ENCODE data around the gene MIA. TPM values are rescaled to one million over a fixed set of nuclear protein-coding genes. Genes with fewer than 3 reads are reported as not detected.
"Not testable (repeated sequence)": the region's sequence is repeated elsewhere in the genome, so short reads cannot be mapped to it uniquely, and the experiment has no call there.

The MIA gene
- total RNA-seq, 2 experiments from 2014 or later: 1.00 TPM; not detected in 1

DNA sequence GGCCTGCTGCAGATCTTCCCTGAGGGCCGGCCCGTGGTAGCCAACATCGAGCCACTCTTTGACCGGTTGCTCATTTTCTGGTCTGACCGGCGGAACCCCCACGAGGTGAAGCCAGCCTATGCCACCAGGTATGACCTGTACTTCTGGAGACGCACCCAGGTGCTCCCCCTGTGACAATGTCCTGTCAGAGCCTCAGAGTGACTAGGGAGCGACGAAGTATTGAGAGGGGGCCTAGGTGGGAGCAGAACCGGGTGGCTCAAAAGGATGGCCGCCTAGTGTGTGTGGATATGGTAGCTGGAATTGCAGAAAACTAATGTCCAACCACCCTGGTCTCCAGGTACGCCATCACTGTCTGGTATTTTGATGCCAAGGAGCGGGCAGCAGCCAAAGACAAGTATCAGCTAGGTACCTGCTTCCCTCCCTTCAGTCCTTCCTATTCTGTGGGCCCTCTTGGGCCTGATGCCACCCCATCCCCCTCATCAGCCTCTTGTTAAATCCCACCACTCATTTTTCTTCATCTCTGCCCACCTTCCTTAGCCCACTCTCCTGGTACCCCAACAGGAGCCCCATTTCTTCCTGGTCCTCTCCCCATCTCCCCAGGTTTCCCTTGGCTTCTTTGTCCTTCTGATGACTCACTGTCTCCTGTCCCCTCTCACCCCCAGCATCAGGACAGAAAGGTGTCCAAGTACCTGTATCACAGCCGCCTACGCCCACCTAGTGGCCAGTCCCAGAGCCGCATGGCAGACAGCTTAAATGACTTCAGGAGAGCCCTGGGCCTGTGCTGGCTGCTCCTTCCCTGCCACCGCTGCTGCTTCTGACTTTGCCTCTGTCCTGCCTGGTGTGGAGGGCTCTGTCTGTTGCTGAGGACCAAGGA, 32.1 kb downstream of the MIA start:
- Mint-ChIP-seq H3K36me3 (peaks cover 32% of the 10 kb centered on the region), H3K4me3 (peak overlapping the region; percentile 67), H3K27ac (peak overlapping the region; percentile 89), H3K9me3 (no peaks in the 10 kb centered on the region), H3K27me3 (no peaks in the 10 kb centered on the region), H3K4me1 (ENCODE audit: low read depth) (peaks cover 75% of the 10 kb centered on the region)
- POLR2A ChIA-PET: interaction anchor here (1.0 to 3.3 kb wide), 5 partner anchors 29 to 144 kb away, joined by 5 to 17 read pairs (median 7); partner anchors contain the start of genes ACTMAP and RAB4B
- DNase-seq: no peak
- CTCF ChIA-PET: interaction anchor here (1.0 to 5.8 kb wide), 17 partner anchors 9 to 149 kb away, joined by 3 to 58 read pairs (median 7); partner anchors contain the start of genes ACTMAP, COQ8B, ITPKC and NUMBL
- intact Hi-C loops (cut with micrococcal nuclease): loop anchor here (2.0 kb wide), 1 partner anchor 57 kb away; the partner anchor contains the start of genes ACTMAP and SNRPA

DNA sequence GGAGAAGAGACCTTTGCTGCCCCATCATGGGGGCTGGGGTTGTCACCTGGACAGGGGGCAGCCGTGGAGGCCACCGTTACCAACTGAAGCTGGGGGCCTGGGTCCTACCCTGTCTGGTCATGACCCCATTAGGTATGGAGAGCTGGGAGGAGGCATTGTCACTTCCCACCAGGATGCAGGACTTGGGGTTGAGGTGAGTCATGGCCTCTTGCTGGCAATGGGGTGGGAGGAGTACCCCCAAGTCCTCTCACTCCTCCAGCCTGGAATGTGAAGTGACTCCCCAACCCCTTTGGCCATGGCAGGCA, 32.7 kb downstream of the MIA start:
- no peaks in the 10 kb centered on the region for H3K27me3 Mint-ChIP-seq
- POLR2A ChIA-PET: interaction anchor here (1.9 kb wide), 1 partner anchor 56 kb away, joined by 7 read pairs; no protein-coding TSS in a partner anchor
- H3K27ac Mint-ChIP-seq: peak overlapping the region; percentile 89
- H3K4me1 Mint-ChIP-seq (ENCODE audit: low read depth): peaks cover 69% of the 10 kb centered on the region
- intact Hi-C loops (cut with micrococcal nuclease): no loop called here
- no peaks in the 10 kb centered on the region for H3K9me3 Mint-ChIP-seq
- peaks cover 31% of the 10 kb centered on the region for H3K36me3 Mint-ChIP-seq
- DNase-seq: no peak
- CTCF ChIA-PET: interaction anchor here (1.0 to 5.8 kb wide), 8 partner anchors 9 to 146 kb away, joined by 3 to 58 read pairs (median 24); partner anchors contain the start of genes ACTMAP, NUMBL, RAB4B and SNRPA
- H3K4me3 Mint-ChIP-seq: no peak overlapping the region

DNA sequence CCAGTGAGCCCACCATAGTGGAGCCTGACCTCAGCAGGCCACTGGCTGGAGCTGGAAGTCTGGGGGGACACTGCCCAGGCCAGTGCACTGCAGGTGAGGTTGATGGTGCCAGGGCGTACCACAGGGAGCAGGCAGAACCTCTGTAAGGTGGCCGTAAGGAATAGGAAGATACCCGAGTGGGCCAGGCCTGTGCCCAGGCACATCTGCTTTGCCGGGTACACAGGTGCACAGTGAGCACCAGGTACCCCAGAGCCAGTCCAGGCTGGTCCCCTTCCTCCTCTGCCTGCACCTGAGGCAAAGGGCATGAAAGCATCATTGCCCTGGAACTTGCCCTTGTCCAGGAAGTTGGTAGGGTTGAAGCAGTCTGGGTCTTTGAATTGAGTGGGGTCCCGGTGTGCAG, 33.2 kb downstream of the MIA start:
- H3K4me1 Mint-ChIP-seq (ENCODE audit: low read depth): peaks cover 64% of the 10 kb centered on the region
- H3K27me3 Mint-ChIP-seq: no peaks in the 10 kb centered on the region
- peaks cover 28% of the 10 kb centered on the region for H3K36me3 Mint-ChIP-seq
- ChIA-PET POLR2A (no interaction called here), CTCF (interaction anchor here (1.5 to 5.8 kb wide), 5 partner anchors 11 to 146 kb away, joined by 5 to 58 read pairs (median 38); partner anchors contain the start of genes NUMBL and RAB4B)
- DNase-seq: no peak
- intact Hi-C loops (cut with micrococcal nuclease): no loop called here
- H3K4me3 Mint-ChIP-seq: no peak overlapping the region
- no peaks in the 10 kb centered on the region for H3K9me3 Mint-ChIP-seq
- peak overlapping the region; percentile 58 for H3K27ac Mint-ChIP-seq

DNA sequence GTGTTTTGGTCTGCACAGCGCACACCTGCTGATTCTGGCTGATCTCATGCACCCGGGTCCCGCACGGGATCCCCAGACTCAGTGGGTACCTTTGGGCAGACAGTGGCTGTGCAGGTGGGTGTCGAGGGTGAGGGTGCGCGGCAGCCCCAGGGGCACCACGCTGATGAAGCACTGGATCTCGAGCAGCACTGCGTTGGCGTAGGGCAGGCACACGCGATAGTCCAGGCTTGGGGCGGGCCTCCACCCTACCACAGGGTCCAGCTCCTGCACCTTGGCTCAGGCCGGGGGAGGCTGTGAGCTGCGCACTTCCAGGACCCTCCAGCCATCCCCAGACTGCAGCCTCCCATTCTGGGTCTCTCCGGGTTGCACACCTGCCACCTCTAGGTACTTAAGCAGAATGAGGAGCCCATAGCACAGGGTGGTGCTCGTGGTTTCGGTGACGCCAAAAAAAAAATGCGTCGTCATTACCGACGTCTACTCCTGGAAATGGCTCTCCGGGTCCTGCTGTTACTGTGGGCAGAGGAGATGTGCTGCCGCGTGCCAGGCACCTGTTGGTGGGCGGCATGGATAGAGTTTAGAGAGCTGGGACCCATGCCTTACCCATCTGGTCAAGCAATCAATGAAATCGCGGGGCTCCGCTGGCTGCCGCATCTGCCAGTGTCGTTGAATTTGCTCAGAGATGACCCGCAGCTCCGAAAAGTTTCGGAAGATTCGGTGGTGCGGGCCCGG, 34.2 kb downstream of the MIA start:
- peaks cover 53% of the 10 kb centered on the region for H3K4me1 Mint-ChIP-seq (ENCODE audit: low read depth)
- H3K36me3 Mint-ChIP-seq: peaks cover 24% of the 10 kb centered on the region
- ChIA-PET CTCF (interaction anchor here (5.8 kb wide), 1 partner anchor 10 kb away, joined by 36 read pairs; no protein-coding TSS in a partner anchor), POLR2A (no interaction called here)
- H3K9me3 Mint-ChIP-seq: no peaks in the 10 kb centered on the region
- DNase-seq: no peak
- intact Hi-C loops (cut with micrococcal nuclease): loop anchor here (5.0 kb wide), 1 partner anchor 323 kb away; no protein-coding TSS in a partner anchor
- H3K27me3 Mint-ChIP-seq: no peaks in the 10 kb centered on the region
- H3K27ac Mint-ChIP-seq: no peak overlapping the region
- H3K4me3 Mint-ChIP-seq: peak overlapping the region; percentile 23

DNA sequence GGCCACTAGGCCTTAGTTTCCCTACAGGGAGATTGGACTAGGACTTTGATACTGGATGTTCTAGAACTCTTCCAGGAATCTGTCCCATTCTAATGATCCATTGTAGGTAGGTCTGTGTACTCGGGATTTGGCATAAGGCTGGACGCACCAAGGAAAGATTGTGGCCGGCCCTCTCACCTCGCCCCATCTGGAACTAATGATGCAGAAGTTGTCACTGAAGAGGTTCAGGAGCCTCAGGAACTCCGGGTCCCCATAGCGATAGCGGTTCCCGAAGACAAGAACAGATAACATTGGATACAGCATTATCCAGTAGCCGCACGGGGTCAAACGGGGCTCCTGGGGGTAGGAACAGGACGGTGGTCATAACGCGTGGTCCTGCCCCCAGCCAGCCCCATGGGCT, 34.8 kb downstream of the MIA start:
- H3K4me1 Mint-ChIP-seq (ENCODE audit: low read depth): peaks cover 47% of the 10 kb centered on the region

DNA sequence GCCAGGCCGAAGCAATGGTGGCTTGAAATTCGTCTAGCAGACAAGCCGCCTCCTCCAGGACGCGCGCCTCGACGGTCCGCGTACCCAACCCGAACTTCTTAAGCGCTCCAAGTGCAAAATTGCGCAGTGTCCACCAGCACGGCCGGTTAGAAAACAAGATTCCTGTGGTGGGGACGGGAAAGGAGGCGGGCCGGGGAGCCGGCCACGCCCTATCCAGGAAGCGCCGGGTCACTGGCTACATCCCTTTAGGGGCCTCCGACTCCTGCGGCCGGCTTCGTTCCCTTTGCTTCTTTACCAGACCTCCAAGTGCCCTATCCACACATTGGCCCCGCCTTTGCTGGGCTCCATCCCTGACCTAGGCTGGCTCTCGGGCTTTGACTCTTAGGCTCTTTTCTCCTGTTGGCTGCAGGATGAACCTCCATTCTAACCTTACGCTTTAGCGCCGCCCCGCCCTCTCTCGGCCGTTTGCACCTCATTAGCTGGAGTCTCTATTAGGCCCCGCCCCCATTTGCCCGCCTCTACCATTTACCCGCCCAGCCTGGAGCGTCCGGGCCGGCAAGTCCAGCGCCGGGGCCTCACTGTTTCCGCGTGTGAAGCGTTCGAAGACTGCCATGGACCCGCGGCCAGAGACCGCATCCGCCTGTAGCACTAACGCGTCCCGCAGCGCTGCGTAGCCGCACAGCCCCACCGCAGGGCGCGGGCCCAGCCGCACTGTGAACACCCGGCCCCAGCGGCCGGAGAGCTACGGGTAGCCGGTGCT, 35.5 kb downstream of the MIA start:
- intact Hi-C loops (cut with micrococcal nuclease): loop anchor here (5.0 kb wide), 1 partner anchor 321 kb away; no protein-coding TSS in a partner anchor
- H3K4me3 Mint-ChIP-seq: peak overlapping the region; percentile 83
- peak overlapping the region; percentile 73 for H3K27ac Mint-ChIP-seq
- peaks cover 40% of the 10 kb centered on the region for H3K4me1 Mint-ChIP-seq (ENCODE audit: low read depth)
- H3K9me3 Mint-ChIP-seq, H3K27me3 Mint-ChIP-seq: not testable (repeated sequence)
- POLR2A ChIA-PET: interaction anchor here (1.0 to 1.4 kb wide), 2 partner anchors 32 to 54 kb away, joined by 3 to 5 read pairs; partner anchors contain the start of gene RAB4B
- peaks cover 20% of the 10 kb centered on the region for H3K36me3 Mint-ChIP-seq
- CTCF ChIA-PET: interaction anchor here (1.0 kb wide), 2 partner anchors 12 to 148 kb away, joined by 3 to 6 read pairs; partner anchors contain the start of gene EGLN2
- DNase-seq: peak; percentile 75

More for the DNA sequence above, 34.8 kb downstream of the MIA start:
- H3K27ac Mint-ChIP-seq: no peak overlapping the region
- no peaks in the 10 kb centered on the region for H3K9me3 Mint-ChIP-seq
- no peaks in the 10 kb centered on the region for H3K27me3 Mint-ChIP-seq
- DNase-seq: no peak
- ChIA-PET POLR2A (no interaction called here), CTCF (no interaction called here)
- intact Hi-C loops (cut with micrococcal nuclease): loop anchor here (5.0 kb wide), 1 partner anchor 322 kb away; no protein-coding TSS in a partner anchor
- peaks cover 22% of the 10 kb centered on the region for H3K36me3 Mint-ChIP-seq
- H3K4me3 Mint-ChIP-seq: peak overlapping the region; percentile 23

DNA sequence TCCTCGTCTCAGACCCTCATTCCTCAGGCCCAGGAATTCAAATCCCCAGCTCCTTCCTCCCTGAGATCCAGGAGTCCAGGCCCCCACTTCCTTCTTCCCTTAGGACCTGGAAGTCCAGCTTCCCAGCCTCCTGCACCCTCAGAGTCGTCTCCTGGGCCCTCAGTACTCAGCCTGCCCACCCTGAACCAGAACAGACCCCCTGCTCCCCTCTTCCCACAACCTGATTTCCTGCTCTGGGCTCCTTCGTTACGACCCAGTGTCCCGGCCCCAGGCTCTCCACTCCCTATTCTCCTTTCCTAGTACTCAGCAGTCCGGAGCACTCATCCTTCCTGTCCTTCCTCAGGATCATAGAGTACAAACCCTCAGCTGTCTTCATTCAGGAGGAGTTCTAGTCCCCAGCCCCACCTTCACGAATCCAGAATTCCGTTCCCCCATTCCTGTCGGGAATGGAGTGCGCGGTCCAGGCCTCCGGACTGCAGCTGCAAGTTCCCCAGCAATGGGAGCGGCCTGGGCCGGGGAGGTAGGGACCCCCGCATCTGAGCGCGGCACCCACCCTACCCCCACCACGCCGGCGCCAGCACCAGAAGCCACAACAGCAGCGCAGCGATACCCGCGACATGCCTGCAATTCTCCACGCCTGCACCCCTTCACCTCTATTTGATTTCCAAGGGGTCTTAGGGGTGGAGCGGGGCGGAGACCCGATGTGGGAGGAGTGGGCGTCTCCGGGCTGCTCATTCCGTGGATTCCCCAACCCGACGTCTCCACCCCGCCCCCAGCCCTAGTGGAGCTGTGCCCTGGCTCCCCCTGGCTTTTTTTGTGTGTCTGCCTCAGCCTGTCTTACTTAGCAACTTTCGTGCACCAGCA, 36.4 kb downstream of the MIA start:
- H3K4me1 Mint-ChIP-seq (ENCODE audit: low read depth): peaks cover 32% of the 10 kb centered on the region
- H3K4me3 Mint-ChIP-seq: peak overlapping the region; percentile 83
- H3K27me3 Mint-ChIP-seq: no peaks in the 10 kb centered on the region
- H3K9me3 Mint-ChIP-seq: no peaks in the 10 kb centered on the region
- POLR2A ChIA-PET: interaction anchor here (0.6 to 1.4 kb wide), 3 partner anchors 33 to 324 kb away, joined by 3 to 5 read pairs (median 3); partner anchors contain the start of gene RAB4B
- H3K27ac Mint-ChIP-seq: no peak overlapping the region
- peak; percentile 54 for DNase-seq
- intact Hi-C loops (cut with micrococcal nuclease): loop anchor here (5.0 kb wide), 1 partner anchor 321 kb away; no protein-coding TSS in a partner anchor
- peaks cover 19% of the 10 kb centered on the region for H3K36me3 Mint-ChIP-seq
- CTCF ChIA-PET: interaction anchor here (1.0 kb wide), 2 partner anchors 13 to 149 kb away, joined by 3 to 6 read pairs; partner anchors contain the start of gene EGLN2

DNA sequence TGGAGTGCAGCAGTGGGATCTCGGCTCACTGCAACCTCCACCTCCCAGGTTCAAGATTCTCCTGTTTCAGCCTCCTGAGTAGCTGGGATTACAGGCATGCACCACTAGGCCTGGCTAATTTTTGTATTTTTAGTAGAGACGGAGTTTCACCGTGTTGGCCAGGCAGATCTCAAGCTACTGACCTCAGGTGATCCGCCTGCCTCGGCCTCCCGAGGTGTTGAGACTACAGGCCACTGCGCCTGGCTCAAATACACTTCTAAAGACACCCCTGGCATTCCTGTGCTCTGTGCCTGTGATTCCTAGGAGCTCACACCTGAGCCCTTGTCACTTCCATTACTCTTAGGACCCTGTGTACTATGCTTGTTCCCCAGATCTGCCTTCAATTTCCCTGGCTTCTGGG, 37.2 kb downstream of the MIA start:
- H3K27ac Mint-ChIP-seq, H3K4me3 Mint-ChIP-seq, DNase-seq, H3K27me3 Mint-ChIP-seq, H3K9me3 Mint-ChIP-seq, CTCF ChIA-PET: not testable (repeated sequence)
- intact Hi-C loops (cut with micrococcal nuclease): loop anchor here (5.0 kb wide), 1 partner anchor 320 kb away; no protein-coding TSS in a partner anchor
- Mint-ChIP-seq H3K4me1 (ENCODE audit: low read depth) (peaks cover 24% of the 10 kb centered on the region), H3K36me3 (peaks cover 12% of the 10 kb centered on the region)
- POLR2A ChIA-PET: interaction anchor here (1.4 kb wide), 1 partner anchor 34 kb away, joined by 5 read pairs; the partner anchor contains the start of gene RAB4B

DNA sequence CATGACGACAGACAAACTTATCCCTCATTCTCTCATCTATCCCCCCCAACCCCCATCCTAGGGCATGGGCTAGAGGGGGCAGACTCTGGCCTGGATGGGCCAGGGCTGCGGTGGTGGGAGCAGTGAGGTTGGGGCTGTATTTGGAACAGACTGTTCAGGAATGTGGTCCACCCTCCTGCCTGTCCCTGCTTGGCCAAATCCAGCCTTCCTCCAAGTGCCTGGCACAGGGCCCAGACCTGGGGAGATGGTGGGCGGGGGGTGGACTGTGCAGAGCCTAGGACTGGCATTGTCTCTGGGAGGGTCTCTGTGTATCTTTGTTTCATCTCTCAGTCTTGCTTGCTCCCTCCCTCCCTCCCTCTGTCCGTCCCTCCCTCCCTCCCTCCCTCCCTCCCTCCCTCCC, 37.9 kb downstream of the MIA start:
- intact Hi-C loops (cut with micrococcal nuclease): loop anchor here (5.0 kb wide), 1 partner anchor 319 kb away; no protein-coding TSS in a partner anchor
- DNase-seq: no peak
- no peaks in the 10 kb centered on the region for H3K9me3 Mint-ChIP-seq
- no peak overlapping the region for H3K4me3 Mint-ChIP-seq
- ChIA-PET POLR2A (no interaction called here), CTCF (no interaction called here)
- H3K4me1 Mint-ChIP-seq (ENCODE audit: low read depth): peaks cover 26% of the 10 kb centered on the region
- H3K27ac Mint-ChIP-seq: no peak overlapping the region
- peaks cover 8% of the 10 kb centered on the region for H3K36me3 Mint-ChIP-seq
- no peaks in the 10 kb centered on the region for H3K27me3 Mint-ChIP-seq

DNA sequence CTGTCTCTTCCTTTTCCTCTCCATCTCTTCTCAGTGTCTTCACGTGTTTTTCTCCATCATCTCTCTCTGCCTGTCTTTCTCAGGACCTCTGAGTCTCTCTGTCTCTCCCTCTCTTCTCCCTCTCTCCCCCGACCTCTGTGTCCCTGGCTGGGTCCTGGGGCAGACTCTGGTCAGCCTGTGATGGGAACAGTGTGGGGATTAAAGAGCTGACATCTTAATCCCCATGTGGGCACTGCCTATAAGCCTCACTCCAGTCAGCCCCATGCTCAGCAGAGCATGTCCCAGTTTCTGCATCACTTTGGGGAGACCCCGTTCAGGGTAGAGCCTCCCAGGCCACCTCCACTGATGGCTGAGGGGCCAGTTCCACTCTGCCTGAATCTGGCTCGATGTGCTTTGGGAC, 39.9 kb downstream of the MIA start:
- POLR2A ChIA-PET: no interaction called here
- intact Hi-C loops (cut with micrococcal nuclease): no loop called here
- no peaks in the 10 kb centered on the region for H3K9me3 Mint-ChIP-seq
- H3K27me3 Mint-ChIP-seq: no peaks in the 10 kb centered on the region
- H3K27ac Mint-ChIP-seq: no peak overlapping the region
- peaks cover 4% of the 10 kb centered on the region for H3K36me3 Mint-ChIP-seq
- H3K4me1 Mint-ChIP-seq (ENCODE audit: low read depth): peaks cover 33% of the 10 kb centered on the region
- no peak overlapping the region for H3K4me3 Mint-ChIP-seq
- CTCF ChIA-PET: interaction anchor here (2.1 kb wide), 1 partner anchor 152 kb away, joined by 10 read pairs; no protein-coding TSS in a partner anchor
- no peak for DNase-seq

Measured in activated CD4-positive, alpha-beta memory T cell treated with anti-CD3 and anti-CD28 coated beads for 36 hours (primary cell).